ENCODE measurements around the gene KBTBD12. TPM values are rescaled to one million over a fixed set of nuclear protein-coding genes. Genes with fewer than 3 reads are reported as not detected.

Gene KBTBD12, protein sequence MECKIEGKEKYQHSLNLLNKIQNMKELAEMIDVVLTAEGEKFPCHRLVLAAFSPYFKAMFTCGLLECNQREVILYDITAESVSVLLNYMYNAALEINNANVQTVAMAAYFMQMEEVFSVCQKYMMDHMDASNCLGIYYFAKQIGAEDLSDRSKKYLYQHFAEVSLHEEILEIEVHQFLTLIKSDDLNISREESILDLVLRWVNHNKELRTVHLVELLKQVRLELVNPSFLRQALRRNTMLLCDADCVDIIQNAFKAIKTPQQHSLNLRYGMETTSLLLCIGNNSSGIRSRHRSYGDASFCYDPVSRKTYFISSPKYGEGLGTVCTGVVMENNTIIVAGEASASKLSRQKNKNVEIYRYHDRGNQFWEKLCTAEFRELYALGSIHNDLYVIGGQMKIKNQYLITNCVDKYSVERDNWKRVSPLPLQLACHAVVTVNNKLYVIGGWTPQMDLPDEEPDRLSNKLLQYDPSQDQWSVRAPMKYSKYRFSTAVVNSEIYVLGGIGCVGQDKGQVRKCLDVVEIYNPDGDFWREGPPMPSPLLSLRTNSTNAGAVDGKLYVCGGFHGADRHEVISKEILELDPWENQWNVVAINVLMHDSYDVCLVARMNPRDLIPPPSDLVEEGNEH
- total RNA-seq: not detected in 2 replicates

DNA sequence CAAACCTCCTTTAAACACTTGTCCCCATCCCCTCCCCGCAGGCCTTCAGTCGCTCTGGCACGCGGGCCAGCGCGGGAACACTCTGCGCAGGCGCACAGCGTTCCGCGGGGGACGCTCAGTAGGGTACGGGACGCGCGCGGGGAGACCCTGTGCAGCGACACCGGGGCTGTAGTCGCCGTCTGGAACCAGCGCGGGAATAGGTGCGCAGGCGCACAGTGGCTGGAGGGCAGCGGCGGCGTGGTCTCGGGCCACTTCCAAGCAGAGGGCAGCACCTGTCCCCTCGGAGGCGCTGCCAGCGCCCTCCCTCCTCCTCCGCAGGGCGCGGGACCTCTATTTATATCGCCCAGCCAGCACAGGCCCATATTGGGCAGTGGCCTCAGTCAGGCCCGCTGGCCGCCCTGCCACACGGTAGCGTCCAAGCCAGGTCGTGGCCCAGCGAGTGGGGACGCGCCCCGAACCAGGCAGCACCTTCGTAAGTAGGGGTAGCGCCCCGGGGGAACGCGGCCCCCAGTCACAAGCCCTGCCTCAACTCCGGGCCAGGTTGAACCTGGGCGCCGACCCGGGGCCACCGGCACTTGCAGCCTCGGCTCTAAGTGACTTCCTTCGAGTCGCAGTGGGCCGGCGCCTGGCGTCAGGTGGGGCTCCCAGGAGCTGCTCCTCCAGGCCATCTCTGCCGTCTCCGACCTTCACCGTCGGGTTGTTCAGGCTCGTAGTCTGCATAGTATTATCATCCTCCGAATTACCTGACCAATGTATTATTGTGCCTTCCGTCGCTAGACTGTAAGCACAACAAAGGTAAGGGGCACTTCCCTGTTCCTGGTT lies at the start of gene KBTBD12:
TSS of gene KBTBD12 (plus strand) at position 118 of the 822 bp plus-strand sequence. CDS start 7,830 bp downstream, outside the sequence.

Other genes starting within 250 kb of the KBTBD12 start
- 13.7 and 18.0 TPM in 2 replicates for gene ABTB1, start 242.3 kb upstream of the KBTBD12 start, total RNA-seq
- 38.7 and 78.1 TPM in 2 replicates for gene MGLL, start 92.7 kb upstream of the KBTBD12 start, total RNA-seq
- gene SEC61A1, start 137.2 kb downstream of the KBTBD12 start, total RNA-seq: 370 and 409 TPM in 2 replicates
- 44.5 and 71.9 TPM in 2 replicates for gene RUVBL1, start 208.6 kb downstream of the KBTBD12 start, total RNA-seq
- 3.6 and 6.7 TPM in 2 replicates for gene EEFSEC, start 238.2 kb downstream of the KBTBD12 start, total RNA-seq